Measurements from ENCODE around the gene PTK7. TPM values are rescaled to one million over a fixed set of nuclear protein-coding genes. Genes with fewer than 3 reads are reported as not detected.
"Not testable (repeated sequence)": the region's sequence is repeated elsewhere in the genome, so short reads cannot be mapped to it uniquely, and the experiment has no call there.

PTK7 gene
- total RNA-seq, 1 donor from 2014 or later, result 37.3 TPM

GRCh38 chr6:43119482-43119881 is 43.4 kb downstream of the PTK7 start:
- no peak for ATAC-seq

GRCh38 chr6:43120101-43120763 is 44.1 kb downstream of the PTK7 start:
- no peak for ATAC-seq

- ATAC-seq, result peak; percentile 81
These were observed 45.1 kb downstream of the PTK7 start for GRCh38 chr6:43120944-43121913.

GRCh38 chr6:43122146-43122545 is 46.0 kb downstream of the PTK7 start:
- no peak for ATAC-seq

GRCh38 chr6:43123461-43124314 is 47.6 kb downstream of the PTK7 start:
- ATAC-seq, result no peak

- no peak for ATAC-seq
These were observed 48.4 kb downstream of the PTK7 start for GRCh38 chr6:43124481-43124880.

- ATAC-seq, result no peak
These were observed 49.0 kb downstream of the PTK7 start for GRCh38 chr6:43125119-43125518.

- ATAC-seq, result no peak
These were observed 49.4 kb downstream of the PTK7 start for GRCh38 chr6:43125555-43125954.

GRCh38 chr6:43127180-43127579 is 51.1 kb downstream of the PTK7 start:
- no peak for ATAC-seq

- no peak for ATAC-seq
These were observed 51.8 kb downstream of the PTK7 start for GRCh38 chr6:43127877-43128276.

- ATAC-seq, result no peak
These were observed 52.8 kb downstream of the PTK7 start for GRCh38 chr6:43128926-43129325.

- ATAC-seq, result peak; percentile 29
These were observed 53.5 kb downstream of the PTK7 start for GRCh38 chr6:43129434-43130194.

GRCh38 chr6:43130429-43130828 is 54.3 kb downstream of the PTK7 start:
- ATAC-seq, result no peak

- ATAC-seq, result not testable (repeated sequence)
These were observed 55.3 kb downstream of the PTK7 start for GRCh38 chr6:43131379-43131778.

GRCh38 chr6:43138267-43138666 is 62.2 kb downstream of the PTK7 start:
- ATAC-seq, result no peak

GRCh38 chr6:43139973-43140372 is 63.9 kb downstream of the PTK7 start:
- ATAC-seq, result not testable (repeated sequence)

GRCh38 chr6:43141644-43142043 is 65.5 kb downstream of the PTK7 start:
- ATAC-seq, result no peak

- ATAC-seq, result no peak
These were observed 66.0 kb downstream of the PTK7 start for GRCh38 chr6:43142101-43142500.

- peak; percentile 90 for ATAC-seq
These were observed 67.4 kb downstream of the PTK7 start for GRCh38 chr6:43143235-43144128.

- ATAC-seq, result peak; percentile 45
These were observed 68.8 kb downstream of the PTK7 start for GRCh38 chr6:43144879-43145278.

GRCh38 chr6:43146261-43146660 is 70.1 kb downstream of the PTK7 start:
- no peak for ATAC-seq

Data from esophagus mucosa (tissue), 1 donor.